GM12872 (cell line): Measurements from ENCODE around the gene PER1.

Experiments used
- TF ChIP-seq, protein P1 (sequence below): IDR thresholded peaks from 3 replicates; pipeline ENCODE4 v1.5.1; 2011; ENCODE audit warnings: low read depth, mild to moderate bottlenecking, low read length, moderate library complexity; ENCODE audit not compliant: insufficient read depth

PER1 gene

DNA sequence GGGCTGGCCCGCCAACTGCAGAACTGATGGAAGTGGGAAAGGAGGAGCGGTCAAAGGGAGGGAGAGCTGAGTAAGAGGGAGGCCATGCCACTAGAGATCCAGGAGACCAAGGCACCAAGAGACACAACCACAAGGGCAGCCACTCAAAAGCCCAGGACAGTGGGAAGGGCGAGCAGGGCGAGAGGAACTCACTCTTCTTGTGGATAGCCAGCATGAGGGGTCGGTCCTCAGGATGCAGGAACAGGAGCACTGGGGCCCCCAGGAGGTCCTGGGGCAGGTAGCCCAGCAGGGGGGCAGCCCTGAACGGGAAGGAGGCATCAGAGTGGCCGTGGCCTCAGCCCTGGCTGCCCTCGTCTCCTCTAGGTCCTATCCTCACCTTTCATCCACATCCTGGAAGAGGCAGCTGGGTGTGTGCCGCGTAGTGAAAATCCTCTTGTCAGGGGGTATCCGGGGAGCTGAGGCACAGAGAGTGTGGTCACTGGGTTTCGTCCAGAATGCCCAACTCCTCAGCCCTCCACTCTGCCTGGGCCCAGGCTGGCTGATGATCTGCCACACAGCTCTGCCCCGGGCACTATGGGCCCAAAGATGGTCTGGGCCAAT, 4.3 kb downstream of the PER1 start:
- TF ChIP-seq, protein P1, sequence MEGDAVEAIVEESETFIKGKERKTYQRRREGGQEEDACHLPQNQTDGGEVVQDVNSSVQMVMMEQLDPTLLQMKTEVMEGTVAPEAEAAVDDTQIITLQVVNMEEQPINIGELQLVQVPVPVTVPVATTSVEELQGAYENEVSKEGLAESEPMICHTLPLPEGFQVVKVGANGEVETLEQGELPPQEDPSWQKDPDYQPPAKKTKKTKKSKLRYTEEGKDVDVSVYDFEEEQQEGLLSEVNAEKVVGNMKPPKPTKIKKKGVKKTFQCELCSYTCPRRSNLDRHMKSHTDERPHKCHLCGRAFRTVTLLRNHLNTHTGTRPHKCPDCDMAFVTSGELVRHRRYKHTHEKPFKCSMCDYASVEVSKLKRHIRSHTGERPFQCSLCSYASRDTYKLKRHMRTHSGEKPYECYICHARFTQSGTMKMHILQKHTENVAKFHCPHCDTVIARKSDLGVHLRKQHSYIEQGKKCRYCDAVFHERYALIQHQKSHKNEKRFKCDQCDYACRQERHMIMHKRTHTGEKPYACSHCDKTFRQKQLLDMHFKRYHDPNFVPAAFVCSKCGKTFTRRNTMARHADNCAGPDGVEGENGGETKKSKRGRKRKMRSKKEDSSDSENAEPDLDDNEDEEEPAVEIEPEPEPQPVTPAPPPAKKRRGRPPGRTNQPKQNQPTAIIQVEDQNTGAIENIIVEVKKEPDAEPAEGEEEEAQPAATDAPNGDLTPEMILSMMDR, result no peak

DNA sequence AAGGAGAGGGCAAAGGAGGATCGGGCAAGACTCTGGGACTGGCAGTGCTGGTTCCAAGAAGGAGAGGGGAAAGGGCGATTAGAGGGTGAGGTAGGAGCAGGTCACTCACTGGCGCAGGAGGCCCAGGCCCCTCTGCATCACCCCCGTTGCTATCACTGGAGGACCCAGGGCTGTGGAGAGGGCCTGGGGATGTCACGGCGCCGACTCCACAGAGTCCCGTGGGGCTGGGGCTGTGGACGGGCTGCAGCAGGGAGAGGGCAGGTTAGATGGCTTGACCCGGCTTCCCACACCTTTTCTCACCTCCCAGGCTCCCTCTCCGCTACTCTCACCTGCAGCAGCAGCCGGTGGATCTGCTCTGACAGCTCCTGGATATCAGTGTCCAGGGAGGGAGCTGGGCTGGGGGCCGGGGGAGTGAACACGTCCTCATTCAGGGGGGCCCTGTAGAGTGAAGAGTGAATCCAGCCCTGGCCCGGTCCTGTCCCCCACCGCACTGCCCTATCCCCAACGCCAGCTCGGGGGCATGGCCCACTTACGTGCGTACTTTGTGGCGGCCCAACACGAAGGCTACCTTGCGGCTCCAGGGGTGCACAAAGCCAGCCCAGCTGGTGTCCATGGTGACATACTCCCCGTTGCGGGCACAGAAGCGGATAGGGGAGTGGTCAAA, 4.9 kb downstream of the PER1 start:
- TF ChIP-seq, protein P1, result no peak

DNA sequence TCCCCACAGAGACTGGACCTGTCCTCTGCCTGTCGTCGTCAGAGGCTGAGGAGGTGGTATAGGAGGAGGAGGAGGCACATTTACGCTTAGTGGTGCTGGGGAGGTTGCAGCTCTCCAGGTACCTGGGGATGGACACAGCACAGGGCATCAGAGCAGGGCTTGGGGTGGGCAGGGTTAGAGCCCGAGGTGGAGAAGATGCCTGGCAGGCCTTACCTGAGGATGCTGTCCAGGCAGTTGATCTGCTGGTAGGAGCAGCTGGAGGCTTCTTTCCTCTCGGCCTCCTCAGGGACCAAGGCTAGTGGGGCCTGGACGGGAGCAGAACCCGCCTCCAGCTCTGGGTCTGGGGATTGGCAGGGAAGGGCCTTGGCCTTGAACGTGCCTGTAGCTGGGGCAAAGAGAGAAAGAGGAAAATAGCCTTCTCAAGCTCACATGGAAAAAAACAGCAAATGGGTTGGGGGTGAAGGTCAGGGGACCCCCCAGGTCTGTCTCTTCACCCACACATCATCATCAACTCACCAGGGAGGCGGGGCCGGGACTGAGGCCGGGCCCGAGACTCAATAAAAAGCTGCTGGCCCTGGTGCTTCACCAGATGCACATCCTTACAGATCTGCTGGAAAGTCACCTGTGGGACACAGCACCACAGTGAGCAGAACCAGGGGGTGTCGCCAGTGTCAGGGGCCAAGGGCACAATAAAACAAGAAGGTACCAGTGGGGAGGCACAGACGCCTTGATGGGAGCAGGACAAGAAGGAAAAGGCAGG, 5.6 kb downstream of the PER1 start:
- TF ChIP-seq, protein P1, result no peak

DNA sequence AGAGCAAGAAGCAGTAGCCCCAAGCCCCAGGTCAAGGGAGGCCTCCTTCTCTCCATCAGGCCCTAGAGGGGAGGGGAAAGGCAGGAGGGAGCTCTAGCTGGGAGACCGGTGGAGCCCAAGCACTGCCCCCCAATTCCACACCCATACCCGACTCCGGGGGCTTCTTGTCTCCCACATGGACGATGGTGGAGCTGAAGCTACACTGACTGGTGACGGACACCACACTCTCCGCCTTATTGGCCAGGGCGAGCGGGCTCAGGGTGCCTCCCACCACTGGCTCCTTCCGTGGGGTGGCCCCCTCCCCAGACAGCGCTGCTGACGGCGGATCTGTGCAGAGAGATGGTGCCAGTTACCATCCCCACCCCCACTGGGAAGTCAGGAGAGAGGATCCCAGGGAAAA, 6.4 kb downstream of the PER1 start:
- TF ChIP-seq, protein P1, result no peak

DNA sequence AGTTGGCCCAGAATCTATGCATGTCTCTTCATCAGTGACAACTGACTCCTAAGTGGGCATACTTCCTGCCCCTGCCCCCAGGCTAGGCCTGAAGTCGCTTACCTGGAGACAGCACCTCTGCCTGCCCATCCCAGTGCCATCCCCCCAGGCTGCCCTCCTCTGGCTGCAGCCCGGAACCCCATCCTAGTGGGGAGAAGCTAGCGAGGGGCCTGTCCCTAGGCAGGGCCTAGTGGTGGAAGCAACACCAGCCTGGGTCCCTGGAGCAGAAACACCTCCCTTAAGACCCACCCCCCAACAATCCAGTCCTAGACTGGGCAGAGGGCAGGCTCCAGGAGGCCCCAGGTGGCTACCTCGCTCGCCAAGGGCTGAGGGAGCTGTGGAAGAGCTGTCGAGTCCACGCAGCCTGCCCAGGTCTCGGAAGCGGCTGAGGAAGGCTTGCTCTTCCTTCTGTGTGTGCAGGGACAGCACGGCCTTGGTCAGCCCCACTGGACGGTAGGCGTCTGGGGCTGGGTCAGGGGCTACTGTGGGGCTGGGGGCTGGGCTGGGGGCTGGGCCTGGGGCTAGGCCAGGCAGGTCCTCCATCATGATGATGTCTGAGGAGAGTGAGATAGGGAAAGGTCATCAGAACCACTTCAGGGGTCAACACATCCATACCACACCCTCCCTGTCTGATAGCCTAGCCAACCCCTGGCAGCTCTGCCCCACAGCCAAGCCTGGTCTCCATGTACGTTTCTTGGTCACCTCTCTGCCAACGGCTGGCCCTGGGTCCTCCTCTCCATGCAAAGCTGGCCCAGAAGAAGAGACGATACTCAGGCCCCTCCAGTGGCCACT, 7.6 kb downstream of the PER1 start:
- TF ChIP-seq, protein P1, result no peak

DNA sequence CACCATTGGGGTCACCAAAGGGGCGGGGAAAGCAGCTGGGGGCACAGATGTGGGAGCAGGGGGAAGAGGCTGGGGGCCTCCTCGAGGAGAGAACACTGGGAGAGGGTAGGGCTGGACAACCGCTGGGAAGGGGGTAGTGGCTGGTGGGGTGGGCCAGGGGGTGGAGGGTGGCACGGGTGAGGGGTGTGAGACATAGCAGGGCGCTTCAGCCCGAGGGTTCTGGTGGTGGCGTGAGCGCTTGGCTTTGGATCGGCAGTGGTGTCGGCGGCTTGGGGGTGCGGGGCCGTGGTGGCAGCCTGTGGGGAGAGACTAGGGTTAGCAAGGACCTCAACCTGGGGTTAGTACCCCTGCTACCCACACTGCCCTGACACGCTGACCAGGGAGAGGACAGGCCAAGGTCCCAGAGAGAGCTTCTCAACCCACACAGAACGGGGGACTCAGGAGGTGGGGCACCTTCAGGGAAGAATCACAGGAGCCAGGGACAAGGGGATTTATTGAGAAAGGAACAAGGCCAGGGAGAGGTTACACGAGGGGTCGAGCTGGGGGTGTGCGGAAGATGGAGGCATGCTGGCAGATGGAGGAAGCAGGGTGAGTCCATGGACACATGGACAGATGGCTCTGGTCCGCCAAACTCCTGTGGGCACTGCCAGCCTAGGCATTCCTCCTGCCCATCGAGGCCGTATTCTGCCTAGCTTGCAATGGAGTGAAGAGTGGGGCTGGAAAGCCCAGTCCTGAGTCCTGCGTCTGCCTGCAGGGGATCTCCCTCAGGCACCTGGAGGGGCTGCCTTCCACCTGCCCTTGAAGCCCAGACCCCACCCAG, 8.4 kb downstream of the PER1 start:
- TF ChIP-seq, protein P1, result no peak
